WTC11 (cell line): Measurements from ENCODE around the gene TPD52L2. TPM values are rescaled to one million over a fixed set of nuclear protein-coding genes. Genes with fewer than 3 reads are reported as not detected.

ENCODE experiments used
- ATAC-seq: fragments of 200-7000 bp; cut with Tn5 transposase; 2 replicates; pipeline ENCODE4 v1.10.0; 2021; ENCODE audit warnings: mild to moderate bottlenecking, moderate library complexity
- CTCF ChIA-PET: fragments of 300-600 bp; sonication (Branson Sonifier 250); formaldehyde crosslinking; loops from one replicate; lab custom pipeline; 2021; ENCODE audit warnings: antibody characterized with exemption; lab: Charles Lee
- POLR2A ChIA-PET: fragments of 350-600 bp; sonication (Branson Sonifier 250); formaldehyde crosslinking; loops from one replicate; lab custom pipeline; 2021; ENCODE audit warnings: antibody characterized with exemption; lab: Charles Lee
- DNase-seq: peaks from one replicate; pipeline ENCODE4 v3.0.0; 2021; ENCODE audit warnings: low spot score
- H3K27ac Mint-ChIP-seq: 2 replicates; pipeline ENCODE4 v1.8.0; 2021; ENCODE audit warnings: mixed read lengths
- H3K27me3 Mint-ChIP-seq: 2 replicates; pipeline ENCODE4 v1.8.0; 2021; ENCODE audit warnings: low read depth, mild to moderate bottlenecking, moderate library complexity, mixed read lengths
- H3K36me3 Mint-ChIP-seq: 2 replicates; pipeline ENCODE4 v1.8.0; 2021; ENCODE audit warnings: mixed read lengths
- H3K4me1 Mint-ChIP-seq: 2 replicates; pipeline ENCODE4 v1.8.0; 2022; ENCODE audit warnings: mixed read lengths
- H3K4me3 Mint-ChIP-seq: 2 replicates; pipeline ENCODE4 v1.8.0; 2021; ENCODE audit warnings: mild to moderate bottlenecking, moderate library complexity, mixed read lengths
- H3K9me3 Mint-ChIP-seq: 2 replicates; pipeline ENCODE4 v1.8.0; 2021; ENCODE audit warnings: mixed read lengths
- CBFB ChIP-seq: sonication (generic); formaldehyde crosslinking; IDR thresholded peaks from 2 replicates; pipeline ENCODE4 v1.8.1; 2022; ENCODE audit warnings: mild to moderate bottlenecking, low read depth, missing genetic modification reagents
- CREM ChIP-seq: sonication (generic); formaldehyde crosslinking; IDR thresholded peaks from 2 replicates; pipeline ENCODE4 v1.8.1; 2022; ENCODE audit warnings: mild to moderate bottlenecking, missing genetic modification reagents, moderate library complexity
- FOXK1 ChIP-seq: sonication (generic); formaldehyde crosslinking; IDR thresholded peaks from 2 replicates; pipeline ENCODE4 v1.8.0; 2022; ENCODE audit warnings: mild to moderate bottlenecking, moderate library complexity, missing genetic modification reagents
- GABPB1 ChIP-seq: sonication (generic); formaldehyde crosslinking; IDR thresholded peaks from 2 replicates; pipeline ENCODE4 v1.8.1; 2023; ENCODE audit warnings: mild to moderate bottlenecking, missing genetic modification reagents
- GRHL2 ChIP-seq: fragments of 250-450 bp; sonication (Bioruptor Pico); IDR thresholded peaks from 2 replicates; pipeline ENCODE4 v1.8.0; 2022; ENCODE audit warnings: mild to moderate bottlenecking, moderate library complexity; ENCODE audit not compliant: insufficient replicate concordance, severe bottlenecking
- KAT7 ChIP-seq: sonication (generic); formaldehyde crosslinking; IDR thresholded peaks from 2 replicates; pipeline ENCODE4 v1.8.1; 2023; ENCODE audit warnings: missing genetic modification reagents, mild to moderate bottlenecking, borderline replicate concordance
- RELA ChIP-seq: sonication (generic); formaldehyde crosslinking; IDR thresholded peaks from 2 replicates; pipeline ENCODE4 v1.8.1; 2022; ENCODE audit warnings: missing genetic modification reagents, mild to moderate bottlenecking, borderline replicate concordance
- RORB ChIP-seq: fragments of 250-450 bp; sonication (Bioruptor Pico); IDR thresholded peaks from 2 replicates; pipeline ENCODE4 v1.9.0; 2021; ENCODE audit warnings: mild to moderate bottlenecking
- TP53 ChIP-seq: sonication (generic); formaldehyde crosslinking; IDR thresholded peaks from 2 replicates; pipeline ENCODE4 v1.8.1; 2023; ENCODE audit warnings: mild to moderate bottlenecking, missing genetic modification reagents
- ZBTB21 ChIP-seq: sonication (generic); formaldehyde crosslinking; IDR thresholded peaks from 2 replicates; pipeline ENCODE4 v1.8.1; 2023; ENCODE audit warnings: mild to moderate bottlenecking, missing genetic modification reagents, borderline replicate concordance
- ZNF219 ChIP-seq: sonication (generic); formaldehyde crosslinking; IDR thresholded peaks from 2 replicates; pipeline ENCODE4 v1.8.0; 2023; ENCODE audit warnings: missing genetic modification reagents, mild to moderate bottlenecking, borderline replicate concordance
- ZNF317 ChIP-seq: sonication (generic); formaldehyde crosslinking; IDR thresholded peaks from 2 replicates; pipeline ENCODE4 v1.8.1; 2023; ENCODE audit warnings: low read depth, mild to moderate bottlenecking, moderate library complexity, missing genetic modification reagents, borderline replicate concordance
- ZNF396 ChIP-seq: fragments of 250-450 bp; sonication (Bioruptor Pico); IDR thresholded peaks from 2 replicates; pipeline ENCODE4 v1.8.0; 2021; ENCODE audit warnings: mild to moderate bottlenecking, moderate library complexity, borderline replicate concordance
- ZNF416 ChIP-seq: fragments of 250-450 bp; sonication (Bioruptor Pico); IDR thresholded peaks from 2 replicates; pipeline ENCODE4 v1.9.0; 2021; ENCODE audit warnings: mild to moderate bottlenecking, inconsistent platforms
- total RNA-seq: library from RNA; stranded (reverse); gene quantifications from 3 replicates; pipeline ENCODE4 v1.2.3, GENCODE V29; 2021
- TF ChIP-seq, protein P1 (sequence below): sonication (generic); formaldehyde crosslinking; IDR thresholded peaks from 2 replicates; pipeline ENCODE4 v1.8.1; 2022; ENCODE audit warnings: mild to moderate bottlenecking, missing genetic modification reagents, moderate library complexity, borderline replicate concordance
- TF ChIP-seq, protein P2 (sequence below): sonication (generic); formaldehyde crosslinking; IDR thresholded peaks from 2 replicates; pipeline ENCODE4 v1.8.1; 2022; ENCODE audit warnings: low read depth, missing genetic modification reagents, borderline replicate concordance
- TF ChIP-seq, protein P3 (sequence below): sonication (generic); formaldehyde crosslinking; IDR thresholded peaks from 2 replicates; pipeline ENCODE4 v1.8.1; 2023; ENCODE audit warnings: mild to moderate bottlenecking, missing genetic modification reagents, moderate library complexity
- TF ChIP-seq, protein P4 (sequence below): fragments of 250-450 bp; sonication (Bioruptor Pico); IDR thresholded peaks from 2 replicates; pipeline ENCODE4 v1.9.0; 2021; ENCODE audit warnings: mild to moderate bottlenecking, borderline replicate concordance
- TF ChIP-seq, protein P5 (sequence below): sonication (generic); formaldehyde crosslinking; IDR thresholded peaks from 2 replicates; pipeline ENCODE4 v1.8.1; 2023; ENCODE audit warnings: mild to moderate bottlenecking, moderate library complexity, missing genetic modification reagents
- TF ChIP-seq, protein P6 (sequence below): sonication (generic); formaldehyde crosslinking; IDR thresholded peaks from 2 replicates; pipeline ENCODE4 v1.8.1; 2022; ENCODE audit warnings: mild to moderate bottlenecking, moderate library complexity, missing genetic modification reagents

TPD52L2 gene
- total RNA-seq, 1 experiment from 2014 or later, result 80.8 TPM

DNA sequence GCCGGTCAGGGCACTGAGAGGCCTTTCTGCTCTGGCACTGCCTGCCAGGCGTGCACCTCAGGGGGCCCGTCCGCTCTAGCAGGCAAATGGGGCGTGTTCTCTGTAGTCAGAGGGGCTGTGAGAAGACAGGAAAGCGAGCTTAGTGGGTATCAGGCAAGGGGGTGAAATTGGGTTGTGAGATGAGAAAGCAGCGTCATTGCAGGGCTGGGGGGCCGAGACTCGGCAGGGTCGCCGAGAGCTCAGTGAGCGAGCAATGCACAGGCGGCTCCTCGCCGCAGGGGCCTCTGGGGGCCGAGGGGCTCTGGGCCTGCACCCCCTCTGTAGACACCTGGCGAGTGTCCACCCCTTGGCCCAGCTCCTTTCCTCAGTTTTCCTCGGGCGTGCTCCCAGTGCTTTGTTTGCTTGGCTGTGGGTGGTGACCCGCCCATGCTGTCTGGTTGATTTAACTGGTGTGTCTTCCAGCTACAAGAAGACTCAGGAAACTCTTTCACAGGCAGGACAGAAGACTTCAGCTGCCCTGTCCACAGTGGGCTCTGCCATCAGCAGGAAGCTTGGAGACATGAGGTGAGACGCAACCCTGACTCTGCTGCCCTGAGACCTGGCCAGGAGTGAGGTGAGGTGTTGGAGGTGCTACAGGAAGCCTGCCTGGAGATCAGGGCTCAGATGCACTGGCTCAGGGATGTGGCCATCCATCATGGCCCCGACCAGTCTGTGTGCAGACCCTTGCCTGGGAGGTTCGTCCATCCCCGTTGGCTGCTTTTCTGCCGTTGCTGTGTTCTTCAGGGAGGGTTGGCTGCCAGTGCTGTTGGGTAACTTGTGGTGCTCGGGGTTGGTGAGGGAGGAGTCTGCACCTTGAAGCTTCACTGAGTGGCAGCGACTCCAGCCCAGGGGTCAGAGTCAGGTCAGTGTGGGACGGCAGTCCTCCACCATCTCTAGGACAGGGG, 17.5 kb downstream of the TPD52L2 start:
- POLR2A ChIA-PET, result no interaction called here
- CTCF ChIA-PET, result interaction anchor here (1.4 to 1.7 kb wide), 3 partner anchors 8 to 98 kb away, joined by 3 to 7 read pairs (median 4); no protein-coding TSS in a partner anchor
- peak overlapping the region; percentile 32; the same call in 1 of the 2 replicates for H3K27ac Mint-ChIP-seq

DNA sequence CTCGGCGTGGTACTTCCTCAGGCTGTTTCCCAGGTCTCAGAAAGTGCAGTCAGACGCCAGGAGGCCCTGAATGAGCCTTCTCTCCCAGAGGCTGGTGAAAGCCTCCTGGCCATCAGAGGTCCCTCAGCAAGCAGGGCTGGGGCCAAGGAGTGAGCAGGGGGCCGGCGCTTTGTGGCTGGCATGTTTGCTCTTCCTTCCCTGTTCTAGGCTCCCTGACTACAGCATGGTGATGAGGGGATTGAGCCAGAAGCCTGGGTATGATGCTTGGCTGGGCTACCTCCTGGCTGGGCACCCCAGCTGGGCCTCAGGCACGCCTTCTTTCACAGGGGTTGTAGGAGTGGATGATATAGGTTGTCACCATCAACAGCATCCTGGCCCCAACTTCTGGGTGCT, 18.1 kb downstream of the TPD52L2 start:
- DNase-seq (no peak), ATAC-seq (no peak)
- H3K36me3 Mint-ChIP-seq, result peaks cover 22% of the 10 kb centered on the region
- TF ChIP-seq GRHL2, result no peak
- TF ChIP-seq KAT7 (CRISPR knock-in tag), result no peak
- no peak for TF ChIP-seq ZNF396 (CRISPR knock-in tag)
- no peak for TF ChIP-seq ZNF416
- TF ChIP-seq, protein P1, sequence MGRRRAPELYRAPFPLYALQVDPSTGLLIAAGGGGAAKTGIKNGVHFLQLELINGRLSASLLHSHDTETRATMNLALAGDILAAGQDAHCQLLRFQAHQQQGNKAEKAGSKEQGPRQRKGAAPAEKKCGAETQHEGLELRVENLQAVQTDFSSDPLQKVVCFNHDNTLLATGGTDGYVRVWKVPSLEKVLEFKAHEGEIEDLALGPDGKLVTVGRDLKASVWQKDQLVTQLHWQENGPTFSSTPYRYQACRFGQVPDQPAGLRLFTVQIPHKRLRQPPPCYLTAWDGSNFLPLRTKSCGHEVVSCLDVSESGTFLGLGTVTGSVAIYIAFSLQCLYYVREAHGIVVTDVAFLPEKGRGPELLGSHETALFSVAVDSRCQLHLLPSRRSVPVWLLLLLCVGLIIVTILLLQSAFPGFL (CRISPR knock-in tag), result no peak
- TF ChIP-seq ZNF219 (CRISPR knock-in tag), result no peak
- TF ChIP-seq CREM (CRISPR knock-in tag), result no peak
- no peak for TF ChIP-seq TP53 (CRISPR knock-in tag)
- H3K9me3 Mint-ChIP-seq, result no peaks in the 10 kb centered on the region
- no peaks in the 10 kb centered on the region for H3K4me1 Mint-ChIP-seq
- H3K4me3 Mint-ChIP-seq, result no peak overlapping the region
- ChIA-PET POLR2A (no interaction called here), CTCF (interaction anchor here (1.5 kb wide), 1 partner anchor 8 kb away, joined by 4 read pairs; no protein-coding TSS in a partner anchor)
- H3K27ac Mint-ChIP-seq, result no peak overlapping the region
- no peaks in the 10 kb centered on the region for H3K27me3 Mint-ChIP-seq

More for the DNA sequence above, 17.5 kb downstream of the TPD52L2 start:
- peaks cover 23% of the 10 kb centered on the region for H3K36me3 Mint-ChIP-seq
- H3K27me3 Mint-ChIP-seq, result no peaks in the 10 kb centered on the region
- no peak for TF ChIP-seq RELA (CRISPR knock-in tag)
- TF ChIP-seq GABPB1, result no peak
- TF ChIP-seq, protein P2, sequence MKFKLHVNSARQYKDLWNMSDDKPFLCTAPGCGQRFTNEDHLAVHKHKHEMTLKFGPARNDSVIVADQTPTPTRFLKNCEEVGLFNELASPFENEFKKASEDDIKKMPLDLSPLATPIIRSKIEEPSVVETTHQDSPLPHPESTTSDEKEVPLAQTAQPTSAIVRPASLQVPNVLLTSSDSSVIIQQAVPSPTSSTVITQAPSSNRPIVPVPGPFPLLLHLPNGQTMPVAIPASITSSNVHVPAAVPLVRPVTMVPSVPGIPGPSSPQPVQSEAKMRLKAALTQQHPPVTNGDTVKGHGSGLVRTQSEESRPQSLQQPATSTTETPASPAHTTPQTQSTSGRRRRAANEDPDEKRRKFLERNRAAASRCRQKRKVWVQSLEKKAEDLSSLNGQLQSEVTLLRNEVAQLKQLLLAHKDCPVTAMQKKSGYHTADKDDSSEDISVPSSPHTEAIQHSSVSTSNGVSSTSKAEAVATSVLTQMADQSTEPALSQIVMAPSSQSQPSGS (CRISPR knock-in tag), result no peak
- TF ChIP-seq, protein P3, sequence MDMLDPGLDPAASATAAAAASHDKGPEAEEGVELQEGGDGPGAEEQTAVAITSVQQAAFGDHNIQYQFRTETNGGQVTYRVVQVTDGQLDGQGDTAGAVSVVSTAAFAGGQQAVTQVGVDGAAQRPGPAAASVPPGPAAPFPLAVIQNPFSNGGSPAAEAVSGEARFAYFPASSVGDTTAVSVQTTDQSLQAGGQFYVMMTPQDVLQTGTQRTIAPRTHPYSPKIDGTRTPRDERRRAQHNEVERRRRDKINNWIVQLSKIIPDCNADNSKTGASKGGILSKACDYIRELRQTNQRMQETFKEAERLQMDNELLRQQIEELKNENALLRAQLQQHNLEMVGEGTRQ (CRISPR knock-in tag), result no peak
- TF ChIP-seq GRHL2, result no peak
- TF ChIP-seq, protein P4, sequence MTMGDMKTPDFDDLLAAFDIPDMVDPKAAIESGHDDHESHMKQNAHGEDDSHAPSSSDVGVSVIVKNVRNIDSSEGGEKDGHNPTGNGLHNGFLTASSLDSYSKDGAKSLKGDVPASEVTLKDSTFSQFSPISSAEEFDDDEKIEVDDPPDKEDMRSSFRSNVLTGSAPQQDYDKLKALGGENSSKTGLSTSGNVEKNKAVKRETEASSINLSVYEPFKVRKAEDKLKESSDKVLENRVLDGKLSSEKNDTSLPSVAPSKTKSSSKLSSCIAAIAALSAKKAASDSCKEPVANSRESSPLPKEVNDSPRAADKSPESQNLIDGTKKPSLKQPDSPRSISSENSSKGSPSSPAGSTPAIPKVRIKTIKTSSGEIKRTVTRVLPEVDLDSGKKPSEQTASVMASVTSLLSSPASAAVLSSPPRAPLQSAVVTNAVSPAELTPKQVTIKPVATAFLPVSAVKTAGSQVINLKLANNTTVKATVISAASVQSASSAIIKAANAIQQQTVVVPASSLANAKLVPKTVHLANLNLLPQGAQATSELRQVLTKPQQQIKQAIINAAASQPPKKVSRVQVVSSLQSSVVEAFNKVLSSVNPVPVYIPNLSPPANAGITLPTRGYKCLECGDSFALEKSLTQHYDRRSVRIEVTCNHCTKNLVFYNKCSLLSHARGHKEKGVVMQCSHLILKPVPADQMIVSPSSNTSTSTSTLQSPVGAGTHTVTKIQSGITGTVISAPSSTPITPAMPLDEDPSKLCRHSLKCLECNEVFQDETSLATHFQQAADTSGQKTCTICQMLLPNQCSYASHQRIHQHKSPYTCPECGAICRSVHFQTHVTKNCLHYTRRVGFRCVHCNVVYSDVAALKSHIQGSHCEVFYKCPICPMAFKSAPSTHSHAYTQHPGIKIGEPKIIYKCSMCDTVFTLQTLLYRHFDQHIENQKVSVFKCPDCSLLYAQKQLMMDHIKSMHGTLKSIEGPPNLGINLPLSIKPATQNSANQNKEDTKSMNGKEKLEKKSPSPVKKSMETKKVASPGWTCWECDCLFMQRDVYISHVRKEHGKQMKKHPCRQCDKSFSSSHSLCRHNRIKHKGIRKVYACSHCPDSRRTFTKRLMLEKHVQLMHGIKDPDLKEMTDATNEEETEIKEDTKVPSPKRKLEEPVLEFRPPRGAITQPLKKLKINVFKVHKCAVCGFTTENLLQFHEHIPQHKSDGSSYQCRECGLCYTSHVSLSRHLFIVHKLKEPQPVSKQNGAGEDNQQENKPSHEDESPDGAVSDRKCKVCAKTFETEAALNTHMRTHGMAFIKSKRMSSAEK (CRISPR knock-in tag), result no peak
- no peak for TF ChIP-seq RORB (CRISPR knock-in tag)
- TF ChIP-seq, protein P5, sequence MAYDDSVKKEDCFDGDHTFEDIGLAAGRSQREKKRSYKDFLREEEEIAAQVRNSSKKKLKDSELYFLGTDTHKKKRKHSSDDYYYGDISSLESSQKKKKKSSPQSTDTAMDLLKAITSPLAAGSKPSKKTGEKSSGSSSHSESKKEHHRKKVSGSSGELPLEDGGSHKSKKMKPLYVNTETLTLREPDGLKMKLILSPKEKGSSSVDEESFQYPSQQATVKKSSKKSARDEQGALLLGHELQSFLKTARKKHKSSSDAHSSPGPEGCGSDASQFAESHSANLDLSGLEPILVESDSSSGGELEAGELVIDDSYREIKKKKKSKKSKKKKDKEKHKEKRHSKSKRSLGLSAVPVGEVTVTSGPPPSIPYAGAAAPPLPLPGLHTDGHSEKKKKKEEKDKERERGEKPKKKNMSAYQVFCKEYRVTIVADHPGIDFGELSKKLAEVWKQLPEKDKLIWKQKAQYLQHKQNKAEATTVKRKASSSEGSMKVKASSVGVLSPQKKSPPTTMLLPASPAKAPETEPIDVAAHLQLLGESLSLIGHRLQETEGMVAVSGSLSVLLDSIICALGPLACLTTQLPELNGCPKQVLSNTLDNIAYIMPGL (CRISPR knock-in tag), result no peak
- no peak for TF ChIP-seq ZNF317 (CRISPR knock-in tag)
- TF ChIP-seq FOXK1 (CRISPR knock-in tag), result no peak
- TF ChIP-seq ZBTB21 (CRISPR knock-in tag), result no peak
- TF ChIP-seq CBFB (CRISPR knock-in tag), result no peak
- TF ChIP-seq, protein P6, sequence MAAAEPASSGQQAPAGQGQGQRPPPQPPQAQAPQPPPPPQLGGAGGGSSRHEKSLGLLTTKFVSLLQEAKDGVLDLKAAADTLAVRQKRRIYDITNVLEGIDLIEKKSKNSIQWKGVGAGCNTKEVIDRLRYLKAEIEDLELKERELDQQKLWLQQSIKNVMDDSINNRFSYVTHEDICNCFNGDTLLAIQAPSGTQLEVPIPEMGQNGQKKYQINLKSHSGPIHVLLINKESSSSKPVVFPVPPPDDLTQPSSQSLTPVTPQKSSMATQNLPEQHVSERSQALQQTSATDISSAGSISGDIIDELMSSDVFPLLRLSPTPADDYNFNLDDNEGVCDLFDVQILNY (CRISPR knock-in tag), result no peak
- DNase-seq (no peak), ATAC-seq (no peak)
- H3K9me3 Mint-ChIP-seq, result no peaks in the 10 kb centered on the region
- H3K4me3 Mint-ChIP-seq, result no peak overlapping the region
- H3K4me1 Mint-ChIP-seq, result no peaks in the 10 kb centered on the region
